ENCODE measurements around the gene RALGPS1.

RALGPS1 gene

DNA sequence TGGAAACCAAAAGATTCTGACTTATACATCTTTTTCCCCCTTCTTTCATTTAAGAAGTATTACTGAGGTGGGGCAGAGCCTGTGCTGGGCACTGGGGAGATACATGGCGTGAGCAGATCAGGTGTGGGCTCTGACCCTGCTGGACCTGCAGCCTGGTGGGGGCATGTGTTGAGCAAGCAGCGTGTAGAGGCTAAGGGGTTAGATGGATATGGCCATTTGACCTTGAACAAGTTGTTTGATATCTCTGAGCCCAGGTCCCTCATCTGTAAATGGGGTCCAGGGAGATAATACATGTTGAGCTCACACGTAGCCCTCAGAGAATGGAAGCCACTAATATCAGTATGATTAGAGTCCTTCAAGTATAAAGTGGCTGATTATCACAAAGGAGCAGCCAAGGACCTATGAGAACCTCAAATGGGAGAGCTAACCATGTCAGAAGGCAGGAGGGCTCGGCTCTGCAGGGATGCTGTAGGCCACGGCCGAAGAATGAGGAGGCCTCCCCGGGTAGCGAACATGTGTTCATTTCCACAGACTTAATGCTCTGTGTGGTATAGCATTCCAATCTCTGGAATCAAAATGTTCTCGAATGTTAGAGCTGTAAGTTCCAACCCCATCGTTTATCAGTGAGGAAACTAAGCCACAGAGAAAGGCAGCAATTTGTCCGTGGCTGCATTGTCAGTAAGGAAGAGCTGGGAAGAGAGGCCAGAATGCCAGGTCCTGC, 223.2 kb downstream of the RALGPS1 start:
- Histone ChIP-seq H3K4me1 (ENCODE audit: insufficient read depth, poor library complexity, severe bottlenecking) (no peaks in the 10 kb centered on the region), H3K27ac (ENCODE audit: poor library complexity, severe bottlenecking) (no peak overlapping the region), H3K9me3 (ENCODE audit: severe bottlenecking) (no peaks in the 10 kb centered on the region), H3K27me3 (ENCODE audit: insufficient read depth, poor library complexity, severe bottlenecking) (no peaks in the 10 kb centered on the region), H3K36me3 (ENCODE audit: low read depth) (no peaks in the 10 kb centered on the region), H3K4me3 (ENCODE audit: severe bottlenecking) (no peak overlapping the region)
- TF ChIP-seq, protein P1, sequence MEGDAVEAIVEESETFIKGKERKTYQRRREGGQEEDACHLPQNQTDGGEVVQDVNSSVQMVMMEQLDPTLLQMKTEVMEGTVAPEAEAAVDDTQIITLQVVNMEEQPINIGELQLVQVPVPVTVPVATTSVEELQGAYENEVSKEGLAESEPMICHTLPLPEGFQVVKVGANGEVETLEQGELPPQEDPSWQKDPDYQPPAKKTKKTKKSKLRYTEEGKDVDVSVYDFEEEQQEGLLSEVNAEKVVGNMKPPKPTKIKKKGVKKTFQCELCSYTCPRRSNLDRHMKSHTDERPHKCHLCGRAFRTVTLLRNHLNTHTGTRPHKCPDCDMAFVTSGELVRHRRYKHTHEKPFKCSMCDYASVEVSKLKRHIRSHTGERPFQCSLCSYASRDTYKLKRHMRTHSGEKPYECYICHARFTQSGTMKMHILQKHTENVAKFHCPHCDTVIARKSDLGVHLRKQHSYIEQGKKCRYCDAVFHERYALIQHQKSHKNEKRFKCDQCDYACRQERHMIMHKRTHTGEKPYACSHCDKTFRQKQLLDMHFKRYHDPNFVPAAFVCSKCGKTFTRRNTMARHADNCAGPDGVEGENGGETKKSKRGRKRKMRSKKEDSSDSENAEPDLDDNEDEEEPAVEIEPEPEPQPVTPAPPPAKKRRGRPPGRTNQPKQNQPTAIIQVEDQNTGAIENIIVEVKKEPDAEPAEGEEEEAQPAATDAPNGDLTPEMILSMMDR (IDR thresholded peaks at IDR 0.05; ENCODE audit: poor library complexity, severe bottlenecking), result no peak
- DNase-seq (ENCODE audit: low spot score) (no peak), ATAC-seq (ENCODE audit: low read depth) (no peak)

DNA sequence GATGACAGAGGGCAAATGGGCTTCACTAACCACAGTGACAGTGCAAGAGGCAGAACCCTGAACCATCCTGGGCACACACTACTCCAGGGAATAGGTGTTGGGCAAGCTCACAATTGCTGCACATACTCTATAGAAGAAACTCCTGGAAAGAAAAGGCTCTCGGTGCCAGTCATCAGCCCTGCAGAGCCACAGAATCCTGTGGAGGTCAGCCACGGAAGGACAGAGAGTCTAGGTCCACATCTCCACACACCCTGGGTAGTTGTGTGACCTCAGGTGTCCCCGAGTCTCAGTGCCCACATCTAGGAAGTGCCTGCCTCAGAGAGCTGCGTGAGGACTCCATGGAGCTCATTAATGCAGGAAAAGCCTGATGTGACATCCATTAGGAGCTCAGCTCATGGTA, 223.9 kb downstream of the RALGPS1 start:
- Histone ChIP-seq H3K27me3 (ENCODE audit: insufficient read depth, poor library complexity, severe bottlenecking) (no peaks in the 10 kb centered on the region), H3K4me3 (ENCODE audit: severe bottlenecking) (no peak overlapping the region), H3K4me1 (ENCODE audit: insufficient read depth, poor library complexity, severe bottlenecking) (no peaks in the 10 kb centered on the region), H3K27ac (ENCODE audit: poor library complexity, severe bottlenecking) (no peak overlapping the region), H3K36me3 (ENCODE audit: low read depth) (no peaks in the 10 kb centered on the region), H3K9me3 (ENCODE audit: severe bottlenecking) (no peaks in the 10 kb centered on the region)
- no peak for ATAC-seq (ENCODE audit: low read depth)
- DNase-seq (ENCODE audit: low spot score), result no peak
- TF ChIP-seq, protein P1 (IDR thresholded peaks at IDR 0.05; ENCODE audit: poor library complexity, severe bottlenecking), result no peak

DNA sequence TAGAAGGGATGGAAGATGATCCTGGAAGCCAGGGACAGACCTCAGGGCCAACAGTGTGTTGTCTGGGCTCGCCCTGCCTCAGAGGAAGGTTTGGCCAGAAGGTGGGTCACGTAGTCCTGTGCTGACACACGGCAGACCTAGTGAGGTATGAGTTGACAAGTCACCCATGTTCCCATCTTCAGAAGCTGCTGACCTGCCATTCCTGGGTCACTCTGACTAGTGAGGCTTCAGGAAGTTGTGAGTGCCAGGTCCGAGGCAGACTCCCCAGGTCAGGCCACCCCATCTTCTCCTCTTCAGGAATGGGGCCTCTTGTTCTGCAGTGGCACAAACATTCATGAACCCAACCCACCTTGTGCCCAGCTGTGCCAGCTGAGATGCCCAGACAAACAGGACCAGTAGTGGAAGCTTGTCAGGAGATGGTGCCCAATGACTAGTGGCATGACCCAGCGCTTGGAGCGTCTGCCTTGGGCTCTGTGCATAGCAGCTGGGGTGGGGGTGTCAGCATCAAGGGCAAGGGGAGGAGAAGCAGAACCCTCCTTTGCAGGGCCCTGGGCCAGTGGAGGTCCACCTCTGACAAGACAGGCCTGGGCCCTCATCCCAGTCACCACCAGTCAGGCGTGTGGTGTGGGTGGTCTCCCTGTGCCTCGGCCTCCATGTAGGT, 224.6 kb downstream of the RALGPS1 start:
- ATAC-seq (ENCODE audit: low read depth), result no peak; the same call in 2 of the 3 replicates
- Histone ChIP-seq H3K4me3 (ENCODE audit: severe bottlenecking) (no peak overlapping the region), H3K4me1 (ENCODE audit: insufficient read depth, poor library complexity, severe bottlenecking) (no peaks in the 10 kb centered on the region), H3K27me3 (ENCODE audit: insufficient read depth, poor library complexity, severe bottlenecking) (no peaks in the 10 kb centered on the region), H3K36me3 (ENCODE audit: low read depth) (no peaks in the 10 kb centered on the region), H3K9me3 (ENCODE audit: severe bottlenecking) (no peaks in the 10 kb centered on the region), H3K27ac (ENCODE audit: poor library complexity, severe bottlenecking) (no peak overlapping the region)
- DNase-seq (ENCODE audit: low spot score), result no peak
- TF ChIP-seq, protein P1 (IDR thresholded peaks at IDR 0.05; ENCODE audit: poor library complexity, severe bottlenecking), result no peak

DNA sequence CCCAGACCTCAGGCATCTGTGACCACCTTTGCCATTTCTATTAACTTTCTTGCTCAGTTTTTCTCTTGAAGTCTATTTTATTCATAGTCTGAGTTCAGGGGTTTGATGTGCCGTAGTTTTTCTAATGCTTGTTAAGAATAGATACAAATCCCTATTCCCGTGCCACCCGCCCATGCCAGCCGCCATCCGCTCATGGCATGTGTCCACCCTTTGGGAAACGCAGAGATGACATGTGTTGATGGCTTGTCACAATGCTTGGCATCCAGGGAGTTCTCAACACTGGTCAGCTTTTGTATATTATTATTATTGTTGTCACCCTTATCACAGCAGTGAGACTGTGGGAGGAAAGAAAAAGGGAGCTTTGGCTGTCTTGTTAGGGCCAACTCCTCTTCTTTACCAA, 225.2 kb downstream of the RALGPS1 start:
- no peak for DNase-seq (ENCODE audit: low spot score)
- Histone ChIP-seq H3K27ac (ENCODE audit: poor library complexity, severe bottlenecking) (no peak overlapping the region), H3K27me3 (ENCODE audit: insufficient read depth, poor library complexity, severe bottlenecking) (no peaks in the 10 kb centered on the region), H3K4me1 (ENCODE audit: insufficient read depth, poor library complexity, severe bottlenecking) (no peaks in the 10 kb centered on the region), H3K9me3 (ENCODE audit: severe bottlenecking) (no peaks in the 10 kb centered on the region), H3K36me3 (ENCODE audit: low read depth) (no peaks in the 10 kb centered on the region), H3K4me3 (ENCODE audit: severe bottlenecking) (no peak overlapping the region)
- no peak for ATAC-seq (ENCODE audit: low read depth)
- TF ChIP-seq, protein P1 (IDR thresholded peaks at IDR 0.05; ENCODE audit: poor library complexity, severe bottlenecking), result no peak

DNA sequence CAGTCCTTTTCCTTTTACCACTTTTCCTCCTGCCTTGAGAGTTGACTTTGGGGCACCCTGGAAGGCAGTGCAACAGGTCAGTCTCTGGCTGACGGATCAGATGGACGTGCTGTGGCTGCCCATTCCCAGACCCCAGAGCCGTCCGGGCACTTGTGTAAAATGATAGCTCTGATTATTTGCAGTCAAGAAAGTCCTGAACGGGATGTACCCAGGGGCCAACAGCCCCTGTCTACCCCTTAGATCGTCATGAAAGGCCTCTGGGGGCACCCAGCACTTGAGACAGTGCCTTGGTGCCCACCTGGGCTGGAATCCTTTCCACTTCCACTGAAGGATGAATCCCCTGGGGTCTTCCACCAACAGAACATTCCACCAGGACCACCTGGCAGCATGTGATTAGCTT, 225.6 kb downstream of the RALGPS1 start:
- Histone ChIP-seq H3K4me3 (ENCODE audit: severe bottlenecking) (no peak overlapping the region), H3K27ac (ENCODE audit: poor library complexity, severe bottlenecking) (no peak overlapping the region), H3K36me3 (ENCODE audit: low read depth) (no peaks in the 10 kb centered on the region), H3K27me3 (ENCODE audit: insufficient read depth, poor library complexity, severe bottlenecking) (no peaks in the 10 kb centered on the region), H3K9me3 (ENCODE audit: severe bottlenecking) (no peaks in the 10 kb centered on the region), H3K4me1 (ENCODE audit: insufficient read depth, poor library complexity, severe bottlenecking) (no peaks in the 10 kb centered on the region)
- DNase-seq (ENCODE audit: low spot score) (no peak), ATAC-seq (ENCODE audit: low read depth) (no peak)
- TF ChIP-seq, protein P1 (IDR thresholded peaks at IDR 0.05; ENCODE audit: poor library complexity, severe bottlenecking), result no peak
